HL-60/S4 treated with retinoic acid at 250 ng/mL for 4 days and 3 days (cell line): Measurements from ENCODE around the gene RNF151.

Experiments used
- in situ Hi-C: fragments of 300-500 bp; cut with MboI; formaldehyde crosslinking; loops from 2 replicates; pipeline ENCODE4 v1.7.0; 2022; ENCODE audit warnings: low sequenced_read_pairs

Gene RNF151

DNA sequence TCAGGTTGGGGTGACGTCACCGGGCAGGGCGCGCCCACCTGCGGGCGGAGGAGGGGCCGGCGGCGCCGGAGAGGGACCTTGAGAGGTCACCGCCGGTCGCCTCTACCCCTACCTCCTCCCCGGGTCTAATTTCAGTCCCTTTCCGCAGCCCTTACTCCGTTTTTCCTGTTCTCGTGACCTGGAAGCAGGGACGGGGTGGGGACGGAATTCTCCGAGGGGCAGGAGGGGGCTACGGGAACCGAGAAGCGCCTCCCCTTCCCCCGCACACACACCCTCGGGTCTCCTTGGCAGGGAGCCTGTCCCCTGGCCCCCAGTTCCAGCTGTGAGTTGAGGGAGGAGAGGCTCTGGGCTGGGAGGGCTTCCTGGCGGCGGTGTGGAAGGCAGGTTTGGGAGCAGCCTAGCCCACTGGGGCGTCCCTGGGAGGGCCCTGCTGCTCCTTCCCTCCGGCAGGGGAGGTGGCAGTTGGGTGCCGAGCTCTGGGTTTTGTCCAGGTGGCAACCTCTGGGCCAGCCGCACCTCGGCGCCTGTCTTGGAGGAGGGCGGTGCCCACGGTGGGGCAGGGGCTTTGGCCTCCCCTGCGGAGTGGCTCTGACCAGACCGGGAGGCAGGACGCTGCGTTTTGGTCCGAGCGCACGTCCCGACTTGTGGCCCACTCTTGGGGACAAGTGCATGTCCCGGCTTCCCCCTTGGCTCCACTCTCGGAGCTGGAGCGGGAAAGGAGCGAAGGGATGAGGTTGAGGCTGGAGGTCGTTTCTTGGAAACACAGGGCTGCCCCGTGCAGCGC lies 23.9 kb downstream of the RNF151 start:
- in situ Hi-C loops, result no loop called here

DNA sequence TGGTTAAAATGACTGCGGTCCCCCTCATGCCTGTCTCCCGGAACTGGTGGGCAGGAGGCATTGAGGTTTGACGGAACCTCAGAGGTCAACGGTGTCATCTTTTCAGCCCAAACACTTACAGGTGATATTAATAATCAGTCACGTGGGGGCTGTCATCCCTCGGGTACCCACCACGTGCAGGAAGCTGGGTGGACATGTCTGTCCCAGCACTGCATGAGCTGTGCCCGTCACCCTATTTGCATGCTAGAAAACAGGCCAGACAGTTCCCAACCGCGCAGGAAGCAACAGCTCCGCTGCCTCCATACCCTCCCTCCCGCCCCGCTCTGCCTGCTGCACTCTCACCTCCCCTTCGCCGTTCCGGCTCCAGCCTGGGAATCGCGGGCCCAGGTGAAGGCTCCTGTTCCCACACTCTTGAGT lies 24.5 kb downstream of the RNF151 start:
- in situ Hi-C loops, result no loop called here

DNA sequence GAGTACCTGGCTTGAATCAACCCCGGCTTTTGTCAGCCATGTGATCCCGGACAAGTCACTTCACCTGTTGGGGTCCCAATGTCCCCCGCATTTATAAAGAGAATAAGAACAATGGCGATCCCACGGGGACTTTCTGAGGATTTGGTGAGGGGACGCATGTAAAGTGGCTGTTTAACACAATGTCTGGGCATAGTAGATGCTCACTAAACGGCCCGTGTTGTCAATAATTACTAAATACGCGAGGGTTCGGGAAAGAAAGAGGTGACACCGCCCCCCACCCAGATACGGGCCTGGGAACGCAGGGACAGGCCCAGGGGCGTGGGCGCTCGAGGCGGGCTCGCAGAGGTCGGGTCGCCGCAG lies 24.9 kb downstream of the RNF151 start:
- in situ Hi-C loops, result no loop called here

DNA sequence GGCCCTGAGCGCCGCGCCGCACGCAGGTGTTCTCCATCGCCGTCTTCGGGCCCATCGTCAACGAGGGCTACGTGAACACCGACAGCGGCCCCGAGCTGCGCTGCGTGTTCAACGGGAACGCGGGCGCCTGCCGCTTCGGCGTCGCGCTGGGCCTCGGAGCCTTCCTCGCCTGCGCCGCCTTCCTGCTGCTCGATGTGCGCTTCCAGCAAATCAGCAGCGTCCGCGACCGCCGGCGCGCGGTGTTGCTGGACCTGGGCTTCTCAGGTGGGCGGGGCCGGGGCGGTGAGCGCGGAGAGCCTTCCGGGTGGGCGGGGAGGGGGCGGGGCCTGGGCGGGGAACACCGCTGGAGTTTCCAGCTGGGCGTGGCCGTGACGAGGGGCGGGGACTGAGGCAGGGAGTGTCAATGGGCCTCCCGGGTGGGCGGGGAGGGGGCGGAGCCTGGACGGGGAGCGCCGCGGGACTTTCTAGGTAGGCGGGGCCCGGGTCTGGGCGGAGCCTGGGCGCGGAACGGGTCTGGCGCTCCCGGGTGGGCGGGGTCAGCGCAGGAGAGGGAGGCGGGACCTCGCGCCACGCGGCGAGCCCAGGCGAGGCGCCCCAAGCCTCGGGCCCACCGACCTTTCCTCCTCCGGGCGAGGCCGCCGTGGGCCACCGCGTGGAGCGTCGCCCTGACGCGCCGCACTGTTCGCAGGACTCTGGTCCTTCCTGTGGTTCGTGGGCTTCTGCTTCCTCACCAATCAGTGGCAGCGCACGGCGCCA lies 25.5 kb downstream of the RNF151 start:
- in situ Hi-C loops, result no loop called here

DNA sequence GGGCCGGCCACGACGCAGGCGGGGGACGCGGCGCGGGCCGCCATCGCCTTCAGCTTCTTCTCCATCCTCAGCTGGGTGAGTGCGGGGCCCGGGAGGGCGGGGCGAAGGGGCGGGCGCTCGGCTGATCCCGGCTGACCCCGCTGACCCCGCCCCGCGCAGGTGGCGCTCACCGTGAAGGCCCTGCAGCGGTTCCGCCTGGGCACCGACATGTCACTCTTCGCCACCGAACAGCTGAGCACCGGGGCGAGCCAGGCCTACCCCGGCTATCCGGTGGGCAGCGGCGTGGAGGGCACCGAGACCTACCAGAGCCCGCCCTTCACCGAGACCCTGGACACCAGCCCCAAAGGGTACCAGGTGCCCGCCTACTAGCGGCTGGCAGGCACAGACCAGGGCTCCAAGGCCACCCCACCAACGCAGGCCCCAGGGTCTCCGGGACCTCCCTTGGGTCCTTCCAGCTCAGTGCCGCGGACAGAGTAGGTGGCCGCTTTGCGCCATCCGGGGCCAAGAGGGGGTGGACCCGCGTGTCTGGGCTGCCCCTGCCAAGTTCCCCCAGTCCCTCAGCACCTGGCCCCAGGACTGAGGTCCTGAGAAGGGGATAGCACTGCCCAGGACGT lies 26.2 kb downstream of the RNF151 start:
- in situ Hi-C loops, result no loop called here

DNA sequence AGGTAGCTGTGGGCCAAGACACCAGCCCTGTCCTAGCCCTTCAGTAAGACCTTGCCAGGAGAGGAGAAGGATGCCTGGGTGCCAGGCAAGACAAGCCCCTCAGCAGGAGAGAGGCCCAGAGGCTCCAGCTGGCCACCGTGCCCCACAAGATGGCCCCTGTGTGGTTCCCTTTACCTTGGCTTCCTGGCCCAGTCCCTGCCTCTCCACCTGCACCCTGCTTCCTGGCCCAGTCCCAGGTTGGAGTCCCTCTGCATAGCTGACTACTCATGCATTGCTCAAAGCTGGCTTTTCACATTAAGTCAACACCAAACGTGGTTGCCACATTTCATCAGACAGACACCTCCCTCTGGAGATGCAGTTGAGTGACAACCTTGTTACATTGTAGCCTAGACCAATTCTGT lies 27.1 kb downstream of the RNF151 start:
- in situ Hi-C loops, result no loop called here

DNA sequence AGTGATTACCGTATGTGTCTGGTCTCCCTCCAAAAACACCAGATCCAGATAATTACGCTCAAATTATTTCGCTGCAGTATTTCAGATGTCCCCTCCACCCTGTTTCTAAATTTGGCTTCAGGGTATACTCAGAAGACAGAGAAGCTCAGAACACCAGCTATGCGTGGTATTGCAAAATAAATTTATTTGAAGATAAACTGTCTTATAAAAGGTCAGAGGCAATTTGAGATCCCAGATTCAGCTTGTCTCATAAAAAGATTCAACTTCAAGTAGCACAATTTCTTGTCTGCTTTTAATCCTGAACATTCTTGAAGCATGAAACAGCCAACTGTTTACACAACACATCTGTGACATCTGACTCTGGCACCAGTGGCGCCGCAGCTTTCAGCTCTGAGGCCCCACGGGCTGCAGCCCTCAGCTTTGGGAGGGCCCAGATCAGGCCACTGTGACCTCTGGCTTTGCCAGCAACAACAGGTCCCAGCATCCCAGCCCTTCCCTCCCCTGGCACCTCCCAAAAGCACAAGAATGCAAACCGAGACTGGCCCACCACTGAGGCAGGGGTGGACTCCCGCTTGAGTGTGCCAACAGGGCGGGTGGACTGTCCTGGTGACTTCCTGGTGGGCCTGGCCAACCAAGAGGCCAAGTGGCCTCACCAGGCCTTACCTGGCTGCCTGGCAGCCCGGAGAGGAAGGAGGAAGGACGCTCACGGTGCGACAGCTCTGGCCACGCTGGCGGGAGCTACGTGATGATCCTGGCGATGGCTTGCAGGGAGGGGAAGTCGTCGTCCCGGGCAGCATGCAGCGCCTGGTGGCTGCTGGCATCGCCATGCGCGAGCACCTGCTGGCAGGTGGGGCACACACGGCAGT lies 31.1 kb downstream of the RNF151 start:
- in situ Hi-C loops, result no loop called here

DNA sequence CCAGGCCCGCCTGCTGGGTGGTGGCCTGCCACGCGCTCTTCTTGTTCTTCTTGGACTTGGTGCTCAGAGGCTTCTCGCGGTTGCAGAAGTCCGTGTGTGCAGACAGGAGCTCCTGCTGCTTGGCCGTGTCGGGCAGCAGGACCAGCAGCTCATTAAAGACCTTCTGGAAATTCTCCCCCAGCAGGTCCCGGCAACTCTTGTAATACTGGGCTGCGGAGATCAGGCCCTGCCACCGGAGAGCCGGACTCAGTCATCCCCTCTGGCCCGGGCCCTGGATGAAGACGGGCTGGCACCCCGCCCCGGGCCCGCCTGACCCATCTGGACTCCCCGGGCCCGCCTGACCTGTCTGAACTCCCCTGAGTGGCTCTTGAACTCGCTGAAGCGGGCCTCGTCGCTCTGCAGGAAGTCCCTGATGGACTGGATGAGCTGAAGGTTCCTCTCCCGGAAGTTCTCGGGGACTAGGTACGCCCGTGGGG lies 31.7 kb downstream of the RNF151 start:
- in situ Hi-C loops, result no loop called here

DNA sequence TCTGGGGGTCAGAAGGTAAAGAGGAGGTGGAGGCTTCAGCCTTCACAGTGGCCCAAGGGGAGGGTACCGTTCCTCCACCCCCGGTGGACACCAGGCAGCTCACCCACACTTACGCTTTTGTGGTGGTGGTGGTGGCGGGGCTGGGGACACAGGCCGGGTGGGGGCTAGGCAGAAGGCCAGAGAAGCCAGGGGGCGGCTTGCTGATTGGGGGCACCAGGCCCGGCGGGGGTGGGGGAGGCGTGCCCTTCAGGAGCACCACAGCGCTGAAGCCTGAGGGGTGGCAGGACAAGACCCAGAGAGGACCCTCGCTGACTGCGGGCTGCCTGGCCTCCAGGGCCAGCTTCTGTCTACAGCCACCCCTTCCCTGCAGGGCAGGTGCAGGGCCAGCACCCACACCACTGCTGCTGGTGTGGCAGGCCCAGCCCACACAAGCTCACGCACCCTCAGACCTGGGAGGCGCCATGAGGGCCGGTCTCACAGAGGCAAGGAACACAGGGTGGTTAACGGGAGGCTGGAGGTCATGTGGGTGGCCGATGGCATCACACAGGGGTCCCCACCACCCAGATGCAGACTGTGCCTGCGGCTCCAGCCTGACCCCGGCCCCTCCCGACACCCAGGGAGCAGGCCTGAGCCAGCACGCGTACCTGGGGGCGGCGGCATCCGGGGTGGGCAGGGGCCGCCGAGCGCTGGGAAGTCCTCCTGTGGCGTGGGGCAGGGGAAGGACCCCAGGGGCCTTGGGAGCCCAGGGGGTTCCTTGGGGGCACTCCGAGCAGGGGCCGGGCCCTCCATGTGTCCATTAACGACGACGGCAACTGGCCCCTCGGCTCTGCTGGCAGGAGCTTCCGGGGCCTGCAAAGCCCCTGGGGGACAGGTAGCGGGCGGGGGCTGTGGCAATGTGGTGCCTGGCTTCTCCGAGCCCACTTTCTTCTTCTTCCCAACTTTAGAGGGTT lies 32.5 kb downstream of the RNF151 start:
- in situ Hi-C loops, result no loop called here

DNA sequence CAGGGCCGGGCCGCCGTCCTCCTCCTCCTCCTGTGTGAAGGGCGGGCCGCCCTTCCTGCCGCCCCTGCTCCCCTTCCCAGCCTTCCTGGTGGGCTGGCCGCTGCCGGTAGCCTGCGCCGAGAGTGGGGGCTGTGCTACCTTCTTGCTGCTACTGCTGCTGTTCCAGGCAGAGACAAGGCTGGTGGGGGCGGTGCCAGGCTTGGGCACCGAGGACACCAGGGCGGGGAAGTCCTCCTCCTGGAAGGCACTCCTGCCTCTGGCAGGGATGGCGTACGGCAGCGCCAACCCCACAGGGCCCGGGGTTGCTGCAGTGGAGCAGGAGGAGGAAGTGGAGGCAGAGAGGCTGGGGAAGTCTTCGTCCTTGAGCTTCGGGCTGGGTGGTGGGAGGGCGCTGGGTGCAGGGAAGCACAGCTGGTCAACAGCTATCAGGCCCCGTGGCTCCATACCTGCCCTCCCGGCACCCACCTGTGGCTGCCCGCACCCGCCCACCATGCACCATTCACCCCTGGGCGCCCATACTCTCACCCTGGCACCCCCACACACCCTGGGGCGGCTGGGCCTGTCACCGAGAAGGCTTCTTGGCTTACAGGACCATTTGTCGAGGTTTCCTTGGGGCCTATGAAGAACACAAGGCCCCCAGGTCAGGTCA lies 33.3 kb downstream of the RNF151 start:
- in situ Hi-C loops, result loop anchor here (25.0 kb wide), 1 partner anchor 487 kb away; the partner anchor contains the start of gene TBC1D24

DNA sequence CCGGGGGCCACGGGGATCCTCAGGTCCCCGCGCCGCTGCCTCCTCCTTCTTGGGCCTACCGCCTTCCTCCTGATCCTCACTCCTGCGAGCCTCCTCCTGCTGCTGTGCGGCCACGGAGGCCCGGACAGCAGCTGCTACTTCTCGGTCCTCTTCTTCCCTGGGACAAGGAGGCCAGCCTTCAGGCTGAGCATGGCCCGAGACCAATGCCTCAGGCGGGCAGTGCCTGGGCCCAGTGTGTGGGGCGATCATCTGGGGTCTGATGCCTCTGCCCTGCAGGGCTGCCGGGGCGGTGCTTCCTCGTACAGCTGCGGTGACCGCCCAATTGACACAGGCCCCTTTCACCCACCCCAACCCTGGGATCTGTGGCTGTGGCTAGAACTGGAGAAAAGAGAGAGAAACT lies 34.4 kb downstream of the RNF151 start:
- in situ Hi-C loops, result loop anchor here (25.0 kb wide), 1 partner anchor 486 kb away; the partner anchor contains the start of gene TBC1D24

DNA sequence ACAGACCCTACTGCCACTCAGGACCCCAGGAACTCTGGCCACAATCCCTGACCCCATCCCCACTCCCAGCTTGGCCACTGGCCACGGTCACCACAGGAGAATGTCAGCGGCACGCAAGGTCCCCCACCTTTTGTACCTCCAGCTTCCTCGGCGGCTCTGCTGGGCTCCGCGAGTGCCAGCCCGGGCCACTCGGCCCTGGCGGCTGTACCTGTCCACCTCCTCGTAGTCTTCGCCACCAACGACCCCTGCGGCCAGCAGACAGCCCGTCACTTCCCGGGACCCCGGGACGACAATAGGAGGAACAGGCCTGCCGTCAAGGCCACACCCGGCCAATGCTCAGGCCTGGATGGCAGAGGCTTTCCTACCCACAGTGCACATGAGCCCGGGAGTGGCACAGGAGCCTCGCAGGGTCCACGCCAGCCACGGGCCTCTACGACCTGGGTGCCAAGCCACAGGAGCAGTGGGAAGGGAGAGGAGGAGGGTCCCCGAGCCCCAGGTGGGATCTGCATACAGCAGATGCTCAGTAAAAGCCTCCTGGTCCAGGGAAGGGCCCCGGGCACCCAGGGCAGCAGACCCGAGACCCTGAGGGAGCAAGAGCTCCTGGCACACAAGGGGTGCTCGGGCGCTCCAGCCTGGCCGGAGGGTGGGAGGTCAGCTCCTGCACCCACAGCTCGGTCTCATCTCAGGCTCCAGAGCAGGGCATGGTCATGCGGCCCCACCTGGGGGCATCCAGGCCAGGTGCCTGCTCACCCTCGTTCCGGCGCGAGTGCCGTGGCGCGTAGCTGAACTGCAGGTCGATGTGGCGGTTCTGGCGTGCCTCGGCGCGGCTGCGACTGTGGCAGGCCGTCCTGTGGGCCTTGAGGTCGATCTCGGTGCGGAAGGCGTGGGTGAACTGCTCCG lies 35.0 kb downstream of the RNF151 start:
- in situ Hi-C loops, result loop anchor here (25.0 kb wide), 1 partner anchor 486 kb away; the partner anchor contains the start of gene TBC1D24

DNA sequence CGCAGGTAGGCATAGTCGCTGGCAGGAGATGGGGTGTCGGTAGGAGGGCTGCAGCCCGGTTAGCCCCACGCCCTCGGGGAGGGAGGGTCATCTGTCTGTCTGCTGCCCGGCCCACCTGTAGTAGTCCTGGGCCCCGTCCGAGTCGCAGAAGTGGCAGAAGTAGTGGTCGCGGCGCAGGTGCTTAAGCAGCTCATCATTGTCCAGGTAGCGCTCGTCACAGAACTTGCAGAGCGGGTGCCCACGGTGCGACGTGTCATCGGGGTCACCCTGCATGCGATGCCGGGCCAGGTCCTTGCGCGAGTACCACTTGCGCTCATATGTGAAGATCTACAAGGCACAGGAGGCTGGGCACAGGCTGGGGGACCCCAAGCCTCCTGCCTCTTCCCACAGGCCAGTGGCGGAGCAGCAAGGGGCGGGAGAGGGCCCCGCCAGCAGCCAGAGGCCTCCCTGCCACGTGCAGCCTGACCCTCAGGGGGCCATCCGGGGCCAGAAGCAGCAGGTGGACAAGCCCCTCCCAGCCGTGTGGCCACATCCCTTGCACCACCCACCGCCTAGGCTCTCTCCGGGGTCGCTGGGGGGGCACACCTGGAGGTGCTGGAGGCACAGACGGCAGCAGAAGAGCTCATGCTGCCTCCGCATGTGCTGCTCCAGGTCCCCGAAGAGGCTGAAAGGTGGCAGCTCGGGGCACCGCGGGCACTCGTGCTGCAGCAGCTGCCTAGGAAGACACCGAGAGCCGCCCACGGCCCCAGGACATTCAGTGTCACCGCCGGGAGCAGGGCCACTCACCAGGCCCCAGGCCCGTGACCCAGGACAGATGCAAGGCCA lies 36.0 kb downstream of the RNF151 start:
- in situ Hi-C loops, result loop anchor here (25.0 kb wide), 1 partner anchor 485 kb away; the partner anchor contains the start of gene TBC1D24

DNA sequence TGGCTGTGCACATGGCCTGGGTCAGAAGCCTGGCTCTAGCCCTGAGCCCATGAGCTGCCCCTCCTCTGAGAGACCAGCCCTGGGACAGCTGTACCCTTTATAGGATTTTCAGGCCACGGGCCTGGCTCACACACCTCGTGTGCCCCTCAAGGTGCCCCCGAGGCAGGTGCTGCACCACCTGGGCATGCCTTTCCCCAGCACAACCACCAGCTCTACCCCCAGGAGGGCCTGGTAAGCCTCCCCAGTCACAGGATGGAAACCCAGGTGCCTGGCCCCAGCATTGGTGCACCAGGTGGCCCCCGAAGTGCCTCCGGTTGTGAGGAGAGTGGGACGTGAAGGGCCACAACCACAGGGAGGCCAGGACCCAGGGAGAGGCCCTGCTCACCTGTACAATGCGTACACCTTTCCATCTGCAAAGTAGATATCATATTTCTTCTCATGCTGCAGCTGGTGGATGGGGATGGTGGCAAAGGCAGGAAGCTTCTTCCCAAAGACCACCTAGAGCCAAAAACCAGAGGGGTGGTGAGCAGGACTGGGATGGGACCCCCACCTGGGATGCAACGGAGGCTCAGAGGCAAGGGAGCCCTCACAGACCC lies 36.7 kb downstream of the RNF151 start:
- in situ Hi-C loops, result loop anchor here (25.0 kb wide), 1 partner anchor 484 kb away; the partner anchor contains the start of gene TBC1D24

DNA sequence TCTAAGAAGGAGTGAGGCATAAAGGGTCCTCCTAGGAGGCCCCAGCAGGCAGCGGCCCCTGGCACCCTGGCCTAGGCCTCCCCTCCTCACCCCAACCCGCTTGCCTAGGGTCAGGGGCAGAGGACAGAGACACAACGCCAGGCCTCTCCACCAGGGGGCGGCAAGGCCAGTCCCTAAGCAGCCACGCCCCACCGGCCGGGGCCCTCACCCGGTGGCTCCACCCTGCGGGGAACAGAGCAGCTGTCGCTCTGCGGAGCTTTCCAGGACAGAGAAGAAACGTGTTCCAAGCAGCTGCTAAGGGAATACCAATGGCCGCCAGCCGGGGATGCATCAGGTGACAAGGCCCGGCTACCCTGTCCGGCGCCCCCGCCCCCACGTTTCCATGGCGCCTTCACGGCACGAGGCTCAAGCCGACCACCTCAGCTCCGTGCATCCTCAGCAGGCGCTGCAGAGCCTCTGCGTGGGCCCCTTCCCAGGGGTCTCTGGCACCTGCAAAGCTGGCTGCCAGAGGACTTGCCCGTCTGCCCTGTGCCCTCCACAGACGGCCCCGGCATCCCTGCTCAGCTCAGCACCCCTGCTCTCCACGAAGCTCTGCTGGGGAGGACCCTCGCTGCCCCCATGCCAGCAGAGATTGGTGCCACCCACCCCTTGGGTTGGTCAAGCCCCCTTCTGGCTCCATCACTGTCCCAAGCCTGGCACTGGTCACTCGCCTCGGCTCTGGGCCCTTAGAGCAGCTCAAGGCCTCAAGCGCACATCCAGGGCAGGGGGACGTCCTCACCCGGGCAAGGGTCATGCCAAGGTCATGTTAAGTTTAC lies 37.4 kb downstream of the RNF151 start:
- in situ Hi-C loops, result loop anchor here (25.0 kb wide), 1 partner anchor 483 kb away; the partner anchor contains the start of gene TBC1D24
